ENCODE data around the gene C14orf119. TPM values are rescaled to one million over a fixed set of nuclear protein-coding genes. Genes with fewer than 3 reads are reported as not detected.
A peak's percentile ranks its signal among the peaks of the same experiment; 100 is the strongest.

Gene C14orf119
- total RNA-seq, 4 donors from 2014 or later, result 9.5 to 28.8 (median 13.8) TPM

DNA sequence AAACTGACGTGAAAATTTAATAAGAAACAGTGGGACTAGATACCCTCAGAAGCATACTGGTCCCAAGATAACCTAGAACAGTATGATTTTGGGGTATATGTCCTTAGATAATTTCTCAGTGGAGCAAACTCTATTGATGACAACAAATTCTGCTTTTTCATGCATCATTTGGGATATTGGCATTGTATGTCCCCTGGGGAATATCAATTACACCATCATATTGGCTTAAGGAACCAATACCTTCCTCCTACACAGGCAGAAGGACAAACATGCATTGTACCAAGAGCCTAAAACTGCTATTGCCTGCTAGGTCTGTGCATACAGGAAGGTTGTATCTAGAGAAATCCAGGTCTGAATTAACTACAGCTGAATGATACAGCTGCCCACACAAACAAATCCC is 20.4 kb upstream of the C14orf119 start:
- no peak for ATAC-seq
- in situ Hi-C loops (cut with MboI; ENCODE audit: low sequenced_read_pairs in 4 of 4) (no loop called here), intact Hi-C loops (cut with DNase I; ENCODE audit: low total_unique reads) (loop anchor here (5.0 kb wide), 2 partner anchors 112 to 222 kb away; no protein-coding TSS in a partner anchor)
- no peak for TF ChIP-seq POLR2A (IDR thresholded peaks at IDR 0.05)
- TF ChIP-seq, protein P1, sequence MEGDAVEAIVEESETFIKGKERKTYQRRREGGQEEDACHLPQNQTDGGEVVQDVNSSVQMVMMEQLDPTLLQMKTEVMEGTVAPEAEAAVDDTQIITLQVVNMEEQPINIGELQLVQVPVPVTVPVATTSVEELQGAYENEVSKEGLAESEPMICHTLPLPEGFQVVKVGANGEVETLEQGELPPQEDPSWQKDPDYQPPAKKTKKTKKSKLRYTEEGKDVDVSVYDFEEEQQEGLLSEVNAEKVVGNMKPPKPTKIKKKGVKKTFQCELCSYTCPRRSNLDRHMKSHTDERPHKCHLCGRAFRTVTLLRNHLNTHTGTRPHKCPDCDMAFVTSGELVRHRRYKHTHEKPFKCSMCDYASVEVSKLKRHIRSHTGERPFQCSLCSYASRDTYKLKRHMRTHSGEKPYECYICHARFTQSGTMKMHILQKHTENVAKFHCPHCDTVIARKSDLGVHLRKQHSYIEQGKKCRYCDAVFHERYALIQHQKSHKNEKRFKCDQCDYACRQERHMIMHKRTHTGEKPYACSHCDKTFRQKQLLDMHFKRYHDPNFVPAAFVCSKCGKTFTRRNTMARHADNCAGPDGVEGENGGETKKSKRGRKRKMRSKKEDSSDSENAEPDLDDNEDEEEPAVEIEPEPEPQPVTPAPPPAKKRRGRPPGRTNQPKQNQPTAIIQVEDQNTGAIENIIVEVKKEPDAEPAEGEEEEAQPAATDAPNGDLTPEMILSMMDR (IDR thresholded peaks at IDR 0.05 in 4 of 5, conservative IDR thresholded peaks at IDR 0.05 in 1 of 5), result no peak
- Histone ChIP-seq H3K4me3 (no peak overlapping the region), H3K9me3 (no peaks in the 10 kb centered on the region), H3K36me3 (peaks cover 3 to 71% of the 10 kb centered on the region in 2 donors), H3K4me1 (peaks cover 25 to 44% of the 10 kb centered on the region in 2 donors), H3K27me3 (no peaks in the 10 kb centered on the region), H3K27ac (peak overlapping the region in 1 of 4 donors; percentile 90)
- no peak for DNase-seq

DNA sequence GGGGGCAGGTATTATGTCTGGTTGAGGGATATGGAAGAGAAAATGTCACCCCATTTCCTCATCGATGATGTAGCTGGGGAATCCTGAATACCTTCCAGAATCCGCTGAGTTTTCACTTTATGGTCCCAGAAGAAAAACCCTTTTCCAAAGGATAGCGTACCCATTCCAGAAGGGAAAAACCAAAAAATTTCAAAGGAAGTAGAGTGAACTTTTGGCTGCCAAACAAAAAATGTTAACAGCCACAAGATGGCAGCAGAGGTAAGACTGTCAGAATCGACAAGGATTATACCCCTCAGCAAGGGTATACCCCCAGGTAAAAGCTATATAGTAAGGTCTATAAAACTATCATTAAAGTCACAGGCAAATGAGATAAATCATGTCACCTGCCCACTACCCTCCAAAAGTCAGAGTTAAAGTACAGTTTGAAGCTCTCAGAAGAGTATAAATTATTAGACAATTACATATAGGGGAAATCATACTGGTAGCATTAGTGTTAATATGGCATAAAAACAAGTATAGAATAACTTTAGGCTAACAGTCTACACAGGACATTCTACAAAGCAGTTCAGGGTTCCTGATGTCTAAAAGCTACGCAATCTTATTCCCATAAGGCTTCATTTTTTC is 18.4 kb upstream of the C14orf119 start:
- H3K27me3 ChIP-seq, result no peaks in the 10 kb centered on the region
- H3K4me1 ChIP-seq, result peaks cover 11 to 33% of the 10 kb centered on the region in 2 donors
- ATAC-seq, result peak in 1 of 2 donors; percentile 31
- no peak for DNase-seq
- TF ChIP-seq, protein P1 (IDR thresholded peaks at IDR 0.05 in 4 of 5, conservative IDR thresholded peaks at IDR 0.05 in 1 of 5), result peak; percentile 29 to 70 (median 48)
- TF ChIP-seq POLR2A (IDR thresholded peaks at IDR 0.05), result no peak
- H3K9me3 ChIP-seq, result no peaks in the 10 kb centered on the region
- in situ Hi-C loops (cut with MboI; ENCODE audit: low sequenced_read_pairs in 4 of 4) (no loop called here), intact Hi-C loops (cut with DNase I; ENCODE audit: low total_unique reads) (loop anchor here (5.0 kb wide), 1 partner anchor 220 kb away; no protein-coding TSS in a partner anchor)
- H3K4me3 ChIP-seq, result no peak overlapping the region
- peaks cover 6 to 90% of the 10 kb centered on the region in 2 donors for H3K36me3 ChIP-seq
- peak overlapping the region; percentile 71 to 87 (median 84) for H3K27ac ChIP-seq

DNA sequence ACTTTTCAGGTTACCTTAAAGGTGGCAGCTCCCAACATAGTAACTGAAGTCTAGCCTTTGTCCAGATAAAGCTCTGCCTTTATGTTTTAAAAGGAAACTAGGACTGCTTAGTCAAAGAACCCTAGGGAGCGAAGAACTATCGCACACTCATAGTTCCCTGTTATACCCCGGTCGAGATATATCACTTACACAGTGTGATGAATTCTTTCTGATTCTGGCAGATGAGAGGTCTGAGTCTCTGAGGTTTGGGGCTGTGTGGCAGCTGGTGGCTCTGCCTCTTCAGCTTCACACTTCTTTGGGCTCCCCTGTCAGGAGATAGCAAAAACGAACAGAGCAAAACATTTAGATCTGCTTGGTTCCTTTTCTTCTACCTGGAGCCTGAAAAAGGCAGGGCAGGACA is 17.3 kb upstream of the C14orf119 start:
- in situ Hi-C loops (cut with MboI; ENCODE audit: low sequenced_read_pairs in 4 of 4), result no loop called here
- ATAC-seq (no peak), DNase-seq (no peak)

DNA sequence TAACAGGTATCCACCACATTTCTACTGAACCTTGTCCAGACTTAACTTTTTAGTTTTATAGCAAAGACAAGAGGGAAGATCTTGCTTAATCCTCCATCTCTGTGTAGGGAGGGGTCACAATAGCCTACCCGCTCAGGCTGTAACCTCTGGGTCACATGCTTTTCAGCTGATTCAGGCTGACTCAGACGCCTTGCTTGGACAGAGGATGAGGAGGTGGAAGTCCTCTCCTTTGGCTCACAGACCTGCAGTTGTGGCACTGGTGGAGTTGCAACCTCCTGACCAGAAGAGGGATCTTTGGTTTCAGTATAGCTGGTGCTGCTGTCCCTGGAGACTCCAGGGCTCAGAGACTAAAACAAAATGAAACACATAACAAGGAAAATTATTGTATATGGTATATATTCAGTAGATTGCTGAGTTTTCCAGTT is 16.6 kb upstream of the C14orf119 start:
- in situ Hi-C loops (cut with MboI; ENCODE audit: low sequenced_read_pairs in 4 of 4), result no loop called here

More for the DNA sequence above, 17.3 kb upstream of the C14orf119 start:
- peak overlapping the region; percentile 71 to 87 (median 84) for H3K27ac ChIP-seq
- no peaks in the 10 kb centered on the region for H3K9me3 ChIP-seq
- H3K4me1 ChIP-seq, result peaks cover under 1 to 23% of the 10 kb centered on the region in 2 donors
- TF ChIP-seq, protein P1 (IDR thresholded peaks at IDR 0.05 in 4 of 5, conservative IDR thresholded peaks at IDR 0.05 in 1 of 5), result no peak
- TF ChIP-seq POLR2A (IDR thresholded peaks at IDR 0.05), result no peak
- H3K36me3 ChIP-seq, result peaks cover 6 to 90% of the 10 kb centered on the region in 2 donors
- no peaks in the 10 kb centered on the region for H3K27me3 ChIP-seq
- intact Hi-C loops (cut with DNase I; ENCODE audit: low total_unique reads), result loop anchor here (2.0 to 5.0 kb wide), 2 partner anchors 17 to 219 kb away; partner anchors contain the start of genes ACIN1 and C14orf119
- H3K4me3 ChIP-seq, result no peak overlapping the region

More for the DNA sequence above, 16.6 kb upstream of the C14orf119 start:
- DNase-seq, result peak; percentile 89 to 95
- TF ChIP-seq, protein P1 (IDR thresholded peaks at IDR 0.05 in 4 of 5, conservative IDR thresholded peaks at IDR 0.05 in 1 of 5), result no peak
- peak in 1 of 2 donors; percentile 47 for TF ChIP-seq POLR2A (IDR thresholded peaks at IDR 0.05)
- H3K27ac ChIP-seq, result peak overlapping the region; percentile 71 to 87 (median 84)
- no peak overlapping the region for H3K4me3 ChIP-seq
- H3K36me3 ChIP-seq, result peaks cover 9 to 93% of the 10 kb centered on the region in 2 donors
- H3K9me3 ChIP-seq, result no peaks in the 10 kb centered on the region
- intact Hi-C loops (cut with DNase I; ENCODE audit: low total_unique reads), result loop anchor here (2.0 to 5.0 kb wide), 2 partner anchors 16 to 219 kb away; partner anchors contain the start of genes ACIN1 and C14orf119
- peaks cover 0 to 23% of the 10 kb centered on the region in 2 donors for H3K4me1 ChIP-seq
- ATAC-seq, result peak; percentile 99
- no peaks in the 10 kb centered on the region for H3K27me3 ChIP-seq

All from gastrocnemius medialis (tissue), 4 donors.